A673 (cell line): ENCODE measurements around the gene DCHS2.

Source experiments
- CTCF ChIP-seq: fragments of 300-800, 200-600 bp; sonication (generic); conservative IDR thresholded peaks from 2 replicates; pipeline ENCODE4 v1.5.1; 2017; ENCODE audit warnings: low read depth, mild to moderate bottlenecking, antibody characterized with exemption, low read length, moderate library complexity, mixed read lengths
- EZH2 ChIP-seq: fragments of 200-600 bp; sonication (generic); IDR thresholded peaks from 2 replicates; pipeline ENCODE4 v1.6.1; 2017; ENCODE audit warnings: borderline replicate concordance, low read depth, mild to moderate bottlenecking, mixed read lengths, antibody characterized with exemption, low read length; ENCODE audit not compliant: poor library complexity, severe bottlenecking

- TF ChIP-seq CTCF (no peak), EZH2 (no peak)
Observed at GRCh38 chr4:154529728-154530519, 38.3 kb upstream of the DCHS2 start.
